Glutamatergic neuron (in vitro differentiated cells): ENCODE measurements around the gene CD163L1. TPM values are rescaled to one million over a fixed set of nuclear protein-coding genes. Genes with fewer than 3 reads are reported as not detected.
A peak's percentile ranks its signal among the peaks of the same experiment; 100 is the strongest.

Experiments
- DNase-seq: peaks from one replicate; pipeline ENCODE4 v3.0.0; 2022
- H3K27ac Mint-ChIP-seq: one replicate; pipeline ENCODE4 v1.8.0; 2020; ENCODE audit warnings: mild to moderate bottlenecking, mixed read lengths, inconsistent platforms; ENCODE audit not compliant: unreplicated experiment
- H3K27me3 Mint-ChIP-seq: one replicate; pipeline ENCODE4 v1.8.0; 2020; ENCODE audit warnings: mild to moderate bottlenecking, moderate library complexity, mixed read lengths, inconsistent platforms; ENCODE audit not compliant: unreplicated experiment
- H3K36me3 Mint-ChIP-seq: one replicate; pipeline ENCODE4 v1.8.0; 2020; ENCODE audit warnings: mild to moderate bottlenecking, mixed read lengths, inconsistent platforms; ENCODE audit not compliant: unreplicated experiment
- H3K4me1 Mint-ChIP-seq: one replicate; pipeline ENCODE4 v1.8.0; 2020; ENCODE audit warnings: mild to moderate bottlenecking, low read depth, mixed read lengths, inconsistent platforms; ENCODE audit not compliant: unreplicated experiment
- H3K4me3 Mint-ChIP-seq: one replicate; pipeline ENCODE4 v1.8.0; 2020; ENCODE audit warnings: mild to moderate bottlenecking, mixed read lengths, inconsistent platforms; ENCODE audit not compliant: unreplicated experiment
- H3K9me3 Mint-ChIP-seq: one replicate; pipeline ENCODE4 v1.8.0; 2020; ENCODE audit warnings: mild to moderate bottlenecking, moderate library complexity, mixed read lengths, inconsistent platforms; ENCODE audit not compliant: unreplicated experiment
- CTCF ChIP-seq: fragments of 200-600 bp; sonication (generic); IDR thresholded peaks from one replicate; pipeline ENCODE4 v1.5.0; 2021; ENCODE audit not compliant: partially characterized antibody, unreplicated experiment
- long read RNA-seq: library from polyadenylated mRNA; unstranded; transcript quantifications from one replicate; pipeline ENCODE4 v2.0.0, GENCODE V29; 2020; ENCODE audit not compliant: unreplicated experiment
- total RNA-seq: library from RNA; stranded (reverse); fragmentation: NEBNext Ultra II Directional; extraction: Animal tissue kit (Norgen Biotek cat#: 25700); gene quantifications from one replicate; pipeline ENCODE4 v1.2.1, GENCODE V29; 2021; ENCODE audit not compliant: unreplicated experiment

Gene CD163L1
- 36.8 TPM for total RNA-seq
- long read RNA-seq, partial matches to known transcripts: 9 of 11 reads
- long read RNA-seq, other reads (novel, unspliced or antisense): 1 of 11 reads

- Mint-ChIP-seq H3K9me3 (peaks cover 8% of the 10 kb centered on the region), H3K27me3 (peaks cover 1% of the 10 kb centered on the region), H3K4me1 (peaks cover 5% of the 10 kb centered on the region), H3K36me3 (peaks cover 8% of the 10 kb centered on the region), H3K4me3 (no peak within 1 kb of the TSS), H3K27ac (no peak within 1 kb of the TSS)
- TF ChIP-seq CTCF: no peak
- DNase-seq: no peak
Observed at GRCh38 chr12:7444076-7444475, at the start of gene CD163L1. TSS of gene CD163L1 (minus strand) at chr12:7444153. CDS start at chr12:7444127, 26 bp downstream.

- Mint-ChIP-seq H3K36me3 (no peaks in the 10 kb centered on the region), H3K4me3 (no peak overlapping the region), H3K4me1 (no peaks in the 10 kb centered on the region), H3K27me3 (peaks cover 1% of the 10 kb centered on the region), H3K9me3 (no peaks in the 10 kb centered on the region), H3K27ac (no peak overlapping the region)
- DNase-seq: no peak
- no peak for TF ChIP-seq CTCF
Observed at GRCh38 chr12:7493006-7493405, 49.1 kb upstream of the CD163L1 start.

GRCh38 chr12:7486512-7486911 is 42.6 kb upstream of the CD163L1 start:
- peak; percentile 72 for DNase-seq
- peaks cover 9% of the 10 kb centered on the region for H3K9me3 Mint-ChIP-seq
- peaks cover 23% of the 10 kb centered on the region for H3K4me1 Mint-ChIP-seq
- TF ChIP-seq CTCF: no peak
- peak overlapping the region; percentile 89 for H3K27ac Mint-ChIP-seq
- H3K4me3 Mint-ChIP-seq: peak overlapping the region; percentile 57
- peaks cover 7% of the 10 kb centered on the region for H3K36me3 Mint-ChIP-seq
- H3K27me3 Mint-ChIP-seq: peaks cover 8% of the 10 kb centered on the region

- peak overlapping the region; percentile 76 for H3K27ac Mint-ChIP-seq
- peaks cover 9% of the 10 kb centered on the region for H3K9me3 Mint-ChIP-seq
- H3K36me3 Mint-ChIP-seq: peaks cover 7% of the 10 kb centered on the region
- H3K4me3 Mint-ChIP-seq: peak overlapping the region; percentile 33
- peaks cover 8% of the 10 kb centered on the region for H3K27me3 Mint-ChIP-seq
- DNase-seq: no peak
- no peak for TF ChIP-seq CTCF
- H3K4me1 Mint-ChIP-seq: peaks cover 23% of the 10 kb centered on the region
Observed at GRCh38 chr12:7485095-7485494, 41.1 kb upstream of the CD163L1 start.

GRCh38 chr12:7483343-7483742 is 39.4 kb upstream of the CD163L1 start:
- Mint-ChIP-seq H3K4me1 (peaks cover 25% of the 10 kb centered on the region), H3K36me3 (peaks cover 7% of the 10 kb centered on the region), H3K27ac (no peak overlapping the region), H3K4me3 (no peak overlapping the region), H3K27me3 (peaks cover 8% of the 10 kb centered on the region), H3K9me3 (peaks cover 9% of the 10 kb centered on the region)
- no peak for DNase-seq
- no peak for TF ChIP-seq CTCF
